NCI-H82 treated with DMSO at 0.1 percent for 48 hours (cell line): Measurements from ENCODE around the gene BTN1A1.
A peak's percentile ranks its signal among the peaks of the same experiment; 100 is the strongest.
"Not testable (repeated sequence)": the region's sequence is repeated elsewhere in the genome, so short reads cannot be mapped to it uniquely, and the experiment has no call there.

Experiments used
- DNase-seq: peaks from one replicate; lab custom pipeline; 2025; ENCODE audit not compliant: unreplicated experiment; lab: John Stamatoyannopoulos, UW

BTN1A1 gene

DNA sequence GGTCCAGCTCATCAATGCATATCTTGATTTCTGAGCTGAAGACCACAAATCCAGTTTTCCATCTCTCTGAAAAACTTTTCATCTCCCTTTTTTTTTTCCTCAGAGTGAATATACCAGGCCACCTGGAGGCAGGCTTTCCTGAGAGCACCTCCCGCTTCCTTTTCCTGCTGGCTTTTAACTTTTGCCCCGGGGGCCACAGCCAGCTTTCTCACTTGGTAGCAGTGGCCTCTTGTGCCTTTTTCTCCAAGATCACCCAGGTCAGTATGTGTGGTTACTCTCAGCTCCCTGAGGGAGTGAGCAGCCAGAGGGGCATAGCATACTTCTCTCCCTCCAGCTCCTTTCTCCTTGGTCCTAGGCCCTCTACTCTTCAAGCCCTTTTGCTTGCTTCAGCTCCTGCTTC is at the start of gene BTN1A1:
Gene BTN1A1 (plus strand): TSS at position 202 of the 400 bp plus-strand sequence. CDS start 984 bp downstream, outside the sequence.
- DNase-seq, result no peak

GRCh38 chr6:26452631-26453235 is 47.4 kb upstream of the BTN1A1 start:
- no peak for DNase-seq

DNA sequence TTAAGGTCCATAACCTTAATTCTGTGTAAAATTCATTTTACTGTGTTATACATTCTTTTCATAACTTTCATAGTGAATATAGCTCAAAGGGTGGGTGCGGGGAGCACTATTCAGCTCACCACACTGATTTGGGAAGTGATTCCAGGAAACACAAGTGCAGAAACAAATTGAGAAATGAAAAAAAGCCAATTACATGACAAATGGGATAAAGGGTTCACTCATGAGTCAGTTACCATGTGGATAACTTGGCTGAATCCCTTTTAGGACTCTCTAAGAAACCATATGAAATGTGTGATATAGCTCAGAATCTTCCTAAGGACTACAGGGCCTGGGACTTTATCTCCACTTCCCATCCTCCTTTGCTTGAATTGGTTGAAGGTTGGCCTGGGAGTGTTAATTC is 45.5 kb upstream of the BTN1A1 start:
- DNase-seq, result peak; percentile 8

- no peak for DNase-seq
These were observed 44.6 kb upstream of the BTN1A1 start for GRCh38 chr6:26455357-26455970.

GRCh38 chr6:26457264-26457805 is 42.8 kb upstream of the BTN1A1 start:
- peak; percentile 30 for DNase-seq

- DNase-seq, result peak; percentile 74
These were observed 42.1 kb upstream of the BTN1A1 start, which contains the start of gene BTN2A1 for GRCh38 chr6:26457806-26458688. Gene BTN2A1, plus strand, starts transcription at chr6:26457955. Its CDS starts 682 bp downstream, at chr6:26458637.

DNA sequence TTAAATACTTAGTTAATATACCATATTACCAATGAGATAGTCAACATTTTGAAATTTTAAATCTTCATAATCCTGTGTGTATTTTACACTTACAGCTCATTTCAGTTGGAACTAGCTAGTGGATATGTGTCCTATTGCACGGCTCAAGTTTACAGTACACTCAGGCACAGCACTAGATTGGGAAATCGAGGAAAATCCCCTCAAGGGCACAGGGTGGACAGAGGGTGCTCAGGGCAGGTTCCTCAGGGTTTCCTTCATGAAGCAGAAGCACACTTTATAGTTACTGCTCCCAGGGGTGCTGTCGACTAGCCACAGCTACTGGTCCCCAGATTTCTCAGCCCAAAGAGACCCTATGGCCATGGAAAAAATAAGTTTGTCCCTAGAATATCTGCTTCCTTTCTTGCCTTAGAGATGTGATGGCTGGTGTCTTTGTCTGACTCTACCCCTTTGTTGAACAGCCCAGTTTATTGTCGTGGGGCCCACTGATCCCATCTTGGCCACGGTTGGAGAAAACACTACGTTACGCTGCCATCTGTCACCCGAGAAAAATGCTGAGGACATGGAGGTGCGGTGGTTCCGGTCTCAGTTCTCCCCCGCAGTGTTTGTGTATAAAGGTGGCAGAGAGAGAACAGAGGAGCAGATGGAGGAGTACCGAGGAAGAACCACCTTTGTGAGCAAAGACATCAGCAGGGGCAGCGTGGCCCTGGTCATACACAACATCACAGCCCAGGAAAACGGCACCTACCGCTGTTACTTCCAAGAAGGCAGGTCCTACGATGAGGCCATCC is 40.9 kb upstream of the BTN1A1 start:
- DNase-seq, result no peak

DNA sequence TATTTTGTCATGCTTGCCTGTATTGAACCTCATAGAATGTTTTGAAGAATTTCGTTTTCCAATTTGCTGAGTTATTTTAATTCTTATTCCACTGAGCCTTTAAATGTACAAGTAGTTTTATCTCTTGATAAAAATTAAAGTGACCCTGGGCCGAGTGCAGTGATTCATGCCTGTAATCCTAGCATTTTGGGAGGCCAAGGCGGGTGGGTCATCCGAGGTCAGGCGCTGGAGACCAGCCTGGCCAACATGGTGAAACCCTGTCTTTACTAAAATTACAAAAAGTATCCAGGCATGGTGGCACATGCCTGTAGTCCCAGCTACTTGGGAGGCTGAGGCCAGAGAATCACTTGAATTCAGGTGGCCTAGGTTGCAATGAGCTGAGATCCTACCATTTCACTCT is 38.8 kb upstream of the BTN1A1 start:
- not testable (repeated sequence) for DNase-seq

GRCh38 chr6:26464014-26464413 is 36.1 kb upstream of the BTN1A1 start:
- no peak for DNase-seq

GRCh38 chr6:26464416-26465131 is 35.5 kb upstream of the BTN1A1 start:
- DNase-seq, result no peak

DNA sequence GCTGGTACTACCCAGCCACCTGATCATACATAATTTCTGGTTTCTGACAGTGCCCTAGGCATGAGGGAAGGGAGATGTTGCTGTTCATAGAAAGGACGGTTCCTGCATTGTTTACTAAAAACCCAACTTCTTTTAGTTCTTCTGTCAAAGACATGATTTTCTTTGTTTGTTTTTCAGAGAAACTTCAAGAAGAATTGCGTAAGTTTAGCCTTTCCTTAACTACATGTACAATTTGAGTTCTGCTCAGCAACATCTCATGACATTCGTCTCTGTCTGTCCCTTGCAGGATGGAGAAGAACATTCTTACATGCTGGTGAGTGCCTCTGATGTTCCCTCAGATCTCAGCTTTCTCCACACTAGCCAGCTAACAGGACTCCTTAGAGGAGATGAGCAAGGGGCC is 34.3 kb upstream of the BTN1A1 start:
- no peak for DNase-seq

DNA sequence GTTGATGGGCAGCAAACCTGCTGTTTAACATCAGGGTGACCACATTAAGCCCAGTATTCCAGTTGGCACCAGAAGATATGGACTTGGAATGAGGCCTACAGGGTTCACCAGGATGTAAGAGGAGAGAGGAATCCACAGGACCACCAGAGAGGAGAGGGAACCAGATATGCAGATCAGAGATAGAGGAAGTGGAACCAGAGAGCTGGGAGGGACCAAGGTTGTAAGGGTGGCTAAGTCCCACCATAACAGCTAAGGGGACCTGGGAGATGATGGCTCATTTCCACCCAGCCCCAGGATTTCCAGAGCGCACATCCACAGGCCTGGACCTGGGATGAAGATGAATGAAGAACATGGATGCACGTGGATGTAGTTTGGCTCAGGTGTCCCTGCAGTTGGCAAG is 31.3 kb upstream of the BTN1A1 start:
- no peak for DNase-seq

- DNase-seq, result no peak
These were observed 29.5 kb upstream of the BTN1A1 start for GRCh38 chr6:26470643-26471042.

DNA sequence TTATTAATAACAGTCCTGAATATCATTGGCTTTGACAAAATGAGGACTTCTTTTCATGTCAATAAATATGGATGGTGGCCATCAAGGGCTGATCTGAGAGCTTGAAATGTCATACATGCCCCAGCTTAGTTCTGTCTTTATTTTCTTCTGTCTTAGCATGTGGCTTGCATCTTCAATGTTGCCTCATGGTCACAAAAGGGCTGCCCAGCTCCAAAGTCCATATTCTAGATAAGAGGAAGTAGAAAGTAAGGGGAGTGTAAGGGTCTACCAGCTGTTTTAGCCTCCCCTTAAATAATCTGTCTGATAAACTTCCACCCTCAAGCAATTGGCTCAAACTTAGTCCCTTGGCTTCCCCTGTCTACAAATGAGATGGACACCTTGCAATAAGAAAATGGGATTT is 28.1 kb upstream of the BTN1A1 start:
- no peak for DNase-seq

DNA sequence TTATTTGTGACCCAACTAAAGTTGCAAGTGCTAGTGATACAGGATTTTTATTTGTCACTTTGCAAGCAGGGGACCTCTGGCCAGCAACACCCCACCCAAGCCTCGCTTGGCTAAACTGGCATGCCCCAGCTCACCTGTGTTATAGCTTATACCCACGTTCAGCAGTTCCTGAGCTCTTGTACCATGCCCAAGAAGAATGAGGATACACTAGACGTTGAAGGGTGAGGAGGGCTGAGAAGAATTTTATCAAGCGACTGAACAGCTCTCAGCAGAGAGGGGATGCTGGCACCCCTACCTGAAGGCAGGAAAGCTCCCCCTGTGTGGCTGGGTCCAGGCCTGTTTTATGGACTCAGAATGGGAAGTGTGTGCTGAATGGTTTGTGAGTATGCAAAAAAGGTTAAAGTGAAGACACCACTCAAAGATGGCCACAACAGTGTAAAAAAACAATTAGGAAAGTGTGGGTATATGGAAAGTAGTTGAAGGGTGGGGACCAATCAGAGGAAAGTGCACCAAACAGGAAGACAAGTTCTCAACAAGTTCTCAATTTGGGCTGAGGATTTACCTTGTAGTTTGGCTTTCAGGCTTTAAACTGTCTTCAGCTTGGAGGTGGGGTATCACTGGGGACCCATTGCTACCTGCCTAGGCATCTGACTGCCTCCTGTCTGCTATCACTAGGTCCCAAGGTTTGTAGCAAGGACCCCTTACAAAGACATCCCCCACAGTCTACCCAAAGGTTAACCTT is 27.4 kb upstream of the BTN1A1 start:
- DNase-seq, result no peak

DNA sequence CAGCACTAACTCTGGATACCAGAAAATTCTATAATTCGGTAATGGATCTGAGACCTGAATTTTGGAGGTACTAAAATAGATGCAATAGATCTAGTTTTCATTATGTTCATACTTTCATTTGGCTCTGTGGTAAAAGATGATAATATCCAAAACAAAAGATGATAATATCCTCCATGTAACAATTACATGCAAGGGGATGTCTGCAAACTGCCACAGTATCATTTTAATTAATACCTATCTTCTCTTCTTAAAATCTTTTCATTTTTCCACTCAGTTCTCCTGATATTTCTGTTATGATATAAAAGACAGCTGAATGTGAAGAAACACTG is 26.7 kb upstream of the BTN1A1 start:
- DNase-seq, result no peak

DNA sequence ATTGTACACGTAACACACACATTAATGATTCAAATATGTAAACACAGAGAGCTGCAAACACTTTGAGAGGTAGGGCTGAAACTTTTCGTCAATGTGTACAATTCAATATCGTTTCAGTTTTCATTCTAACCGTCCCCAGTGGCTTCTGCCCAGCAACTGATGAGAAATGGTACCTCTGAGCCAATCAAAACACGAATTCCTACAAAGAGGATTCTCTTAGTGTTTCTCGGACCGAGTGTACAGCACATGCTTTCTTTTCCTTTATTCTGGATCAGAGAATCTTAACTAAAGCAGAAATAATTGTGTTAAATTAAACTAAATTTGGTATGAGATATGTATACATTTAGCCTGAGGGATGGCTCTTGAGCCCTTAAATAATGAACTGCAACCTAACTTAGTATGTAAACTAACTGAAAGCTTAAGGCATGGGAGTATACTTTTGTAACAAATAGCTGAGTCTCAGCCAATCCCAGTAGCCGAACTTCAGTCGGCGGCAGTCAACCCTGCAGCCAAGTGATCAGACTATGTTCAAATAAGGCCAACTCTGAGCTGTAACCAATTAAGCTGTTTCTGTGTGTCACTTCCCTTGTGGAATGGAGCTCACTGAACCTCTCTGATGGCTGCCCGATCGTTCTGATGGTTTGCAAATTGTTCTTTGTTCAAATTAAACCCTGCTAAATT is 26.2 kb upstream of the BTN1A1 start:
- peak; percentile 88 for DNase-seq

DNA sequence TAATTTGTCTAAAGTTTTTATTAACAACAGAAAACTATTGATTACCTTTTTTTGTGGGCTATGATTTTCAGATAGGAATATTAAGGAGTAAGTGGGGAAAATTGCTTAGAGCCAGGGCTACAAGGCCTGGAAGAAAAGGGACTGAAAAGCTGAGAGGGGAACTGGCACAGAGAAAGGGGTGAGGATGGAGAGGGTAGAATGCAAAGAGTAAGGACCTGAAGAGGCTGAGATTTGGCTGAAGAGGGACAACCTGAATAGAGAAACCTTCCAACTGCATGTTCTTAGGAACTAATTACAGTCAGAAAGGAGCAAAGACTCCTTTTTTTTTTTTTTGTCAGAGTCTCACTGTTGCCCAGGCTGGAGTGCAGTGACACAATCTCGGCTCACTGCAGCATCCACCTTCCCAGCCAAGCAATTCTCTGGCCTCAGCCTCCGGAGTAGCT is 25.6 kb upstream of the BTN1A1 start:
- peak; percentile 32 for DNase-seq
